ENCODE data around the gene CALHM5. TPM values are rescaled to one million over a fixed set of nuclear protein-coding genes. Genes with fewer than 3 reads are reported as not detected.
"Not testable (repeated sequence)": the region's sequence is repeated elsewhere in the genome, so short reads cannot be mapped to it uniquely, and the experiment has no call there.

CALHM5 gene
- total RNA-seq (2014; rRNA removed; shearing (Covaris generic); ENCODE audit: low replicate concordance), result 3.0 and 3.2 TPM in 2 replicates

GRCh38 chr6:116511424-116512110 lies at the start of gene CALHM5:
Gene CALHM5 (plus strand): TSS chr6:116511639. CDS start chr6:116511697, 58 bp downstream.
- peak; percentile 71 for DNase-seq (ENCODE audit: low read depth)
- in situ Hi-C loops (cut with HindIII; ENCODE audit: low pct_unique_long_range_greater_than_20kb, low sequenced_read_pairs), result no loop called here

GRCh38 chr6:116461932-116462885 lies 49.2 kb upstream of the CALHM5 start:
- in situ Hi-C loops (cut with HindIII; ENCODE audit: low pct_unique_long_range_greater_than_20kb, low sequenced_read_pairs), result no loop called here
- DNase-seq (ENCODE audit: low read depth), result no peak

- no peak for DNase-seq (ENCODE audit: low read depth)
- in situ Hi-C loops (cut with HindIII; ENCODE audit: low pct_unique_long_range_greater_than_20kb, low sequenced_read_pairs), result no loop called here
Observed at GRCh38 chr6:116463301-116463700, 48.1 kb upstream of the CALHM5 start.

- in situ Hi-C loops (cut with HindIII; ENCODE audit: low pct_unique_long_range_greater_than_20kb, low sequenced_read_pairs), result no loop called here
- no peak for DNase-seq (ENCODE audit: low read depth)
Observed at GRCh38 chr6:116465246-116465645, 46.2 kb upstream of the CALHM5 start.

GRCh38 chr6:116467096-116467495 lies 44.3 kb upstream of the CALHM5 start:
- DNase-seq (ENCODE audit: low read depth), result no peak
- in situ Hi-C loops (cut with HindIII; ENCODE audit: low pct_unique_long_range_greater_than_20kb, low sequenced_read_pairs), result no loop called here

- in situ Hi-C loops (cut with HindIII; ENCODE audit: low pct_unique_long_range_greater_than_20kb, low sequenced_read_pairs), result no loop called here
- DNase-seq (ENCODE audit: low read depth), result no peak
Observed at GRCh38 chr6:116467514-116467913, 43.9 kb upstream of the CALHM5 start.

- in situ Hi-C loops (cut with HindIII; ENCODE audit: low pct_unique_long_range_greater_than_20kb, low sequenced_read_pairs), result no loop called here
- DNase-seq (ENCODE audit: low read depth), result no peak
Observed at GRCh38 chr6:116468293-116468692, 43.1 kb upstream of the CALHM5 start.

- in situ Hi-C loops (cut with HindIII; ENCODE audit: low pct_unique_long_range_greater_than_20kb, low sequenced_read_pairs), result no loop called here
- no peak for DNase-seq (ENCODE audit: low read depth)
Observed at GRCh38 chr6:116471531-116471930, 39.9 kb upstream of the CALHM5 start.

- DNase-seq (ENCODE audit: low read depth), result no peak
- in situ Hi-C loops (cut with HindIII; ENCODE audit: low pct_unique_long_range_greater_than_20kb, low sequenced_read_pairs), result no loop called here
Observed at GRCh38 chr6:116472706-116473105, 38.7 kb upstream of the CALHM5 start.

GRCh38 chr6:116475141-116475540 lies 36.3 kb upstream of the CALHM5 start:
- in situ Hi-C loops (cut with HindIII; ENCODE audit: low pct_unique_long_range_greater_than_20kb, low sequenced_read_pairs), result no loop called here
- DNase-seq (ENCODE audit: low read depth), result no peak

- in situ Hi-C loops (cut with HindIII; ENCODE audit: low pct_unique_long_range_greater_than_20kb, low sequenced_read_pairs), result no loop called here
- DNase-seq (ENCODE audit: low read depth), result no peak
Observed at GRCh38 chr6:116476002-116476678, 35.3 kb upstream of the CALHM5 start.

- no peak for DNase-seq (ENCODE audit: low read depth)
- in situ Hi-C loops (cut with HindIII; ENCODE audit: low pct_unique_long_range_greater_than_20kb, low sequenced_read_pairs), result no loop called here
Observed at GRCh38 chr6:116482780-116483179, 28.7 kb upstream of the CALHM5 start.

GRCh38 chr6:116483616-116484015 lies 27.8 kb upstream of the CALHM5 start:
- in situ Hi-C loops (cut with HindIII; ENCODE audit: low pct_unique_long_range_greater_than_20kb, low sequenced_read_pairs), result no loop called here
- DNase-seq (ENCODE audit: low read depth), result no peak

GRCh38 chr6:116485559-116486184 lies 25.8 kb upstream of the CALHM5 start:
- in situ Hi-C loops (cut with HindIII; ENCODE audit: low pct_unique_long_range_greater_than_20kb, low sequenced_read_pairs), result no loop called here
- DNase-seq (ENCODE audit: low read depth), result no peak

GRCh38 chr6:116491610-116492330 lies 19.7 kb upstream of the CALHM5 start:
- in situ Hi-C loops (cut with HindIII; ENCODE audit: low pct_unique_long_range_greater_than_20kb, low sequenced_read_pairs), result no loop called here
- no peak for DNase-seq (ENCODE audit: low read depth)

GRCh38 chr6:116492331-116493067 lies 18.9 kb upstream of the CALHM5 start:
- no peak for DNase-seq (ENCODE audit: low read depth)

GRCh38 chr6:116495161-116495560 lies 16.3 kb upstream of the CALHM5 start:
- DNase-seq (ENCODE audit: low read depth); in situ Hi-C loops (cut with HindIII; ENCODE audit: low pct_unique_long_range_greater_than_20kb, low sequenced_read_pairs): not testable (repeated sequence)

More at GRCh38 chr6:116492331-116493067, 18.9 kb upstream of the CALHM5 start:
- in situ Hi-C loops (cut with HindIII; ENCODE audit: low pct_unique_long_range_greater_than_20kb, low sequenced_read_pairs), result no loop called here

All from Caki2 (cell line).